HepG2 (cell line): ENCODE results near the gene AIP. TPM values are rescaled to one million over a fixed set of nuclear protein-coding genes. Genes with fewer than 3 reads are reported as not detected.
A peak's percentile ranks its signal among the peaks of the same experiment; 100 is the strongest.

Source experiments
- CBX1 ChIP-seq: IDR thresholded peaks from one replicate; pipeline ENCODE4 v1.6.1; 2016; ENCODE audit warnings: antibody characterized with exemption, low read depth
- EP300 ChIP-seq, 3 experiments: sonication (generic) in 1 of 3; formaldehyde crosslinking in 1 of 3; IDR thresholded peaks; 2 replicates each; pipeline versions ENCODE4 v1.5.1 to v1.6.1; 2011 to 2020; ENCODE audit warnings: low read depth in 2 of 3, low read length in 2 of 3, borderline replicate concordance in 1 of 3, improper control_type of control experiment in 1 of 3, mild to moderate bottlenecking in 1 of 3, missing genetic modification reagents in 1 of 3, moderate library complexity in 1 of 3
- HES4 ChIP-seq: sonication (generic); formaldehyde crosslinking; IDR thresholded peaks from 2 replicates; pipeline ENCODE4 v1.9.0; 2021; ENCODE audit warnings: mild to moderate bottlenecking, missing genetic modification reagents, borderline replicate concordance
- HNRNPK ChIP-seq: fragments of 200-400 bp; formaldehyde crosslinking; IDR thresholded peaks from 2 replicates; pipeline ENCODE4 v1.6.1; 2018; ENCODE audit warnings: low read length, low read depth, moderate library complexity, mild to moderate bottlenecking; ENCODE audit not compliant: poor library complexity, severe bottlenecking
- KLF15 ChIP-seq: sonication (generic); formaldehyde crosslinking; IDR thresholded peaks from 2 replicates; pipeline ENCODE4 v1.8.1; 2023; ENCODE audit warnings: borderline replicate concordance, mild to moderate bottlenecking, inconsistent platforms, missing genetic modification reagents, mixed read lengths
- PAF1 ChIP-seq: IDR thresholded peaks from 2 replicates; pipeline ENCODE4 v1.6.1; 2016; ENCODE audit warnings: missing genetic modification reagents, missing compliant biosample characterization
- PRPF4 ChIP-seq: fragments of 200-400 bp; formaldehyde crosslinking; IDR thresholded peaks from 2 replicates; pipeline ENCODE4 v1.6.1; 2016; ENCODE audit warnings: low read length, low read depth; ENCODE audit not compliant: poor library complexity, severe bottlenecking
- RBFOX2 ChIP-seq: fragments of 200-400 bp; formaldehyde crosslinking; IDR thresholded peaks from 2 replicates; pipeline ENCODE4 v1.6.1; 2017; ENCODE audit warnings: low read depth, mild to moderate bottlenecking, low read length
- RORA ChIP-seq: sonication (generic); formaldehyde crosslinking; IDR thresholded peaks from 2 replicates; pipeline ENCODE4 v1.5.0; 2020; ENCODE audit warnings: mild to moderate bottlenecking, missing genetic modification reagents, moderate library complexity
- SMAD1 ChIP-seq: sonication (generic); formaldehyde crosslinking; IDR thresholded peaks from 2 replicates; pipeline ENCODE4 v1.4.0; 2020; ENCODE audit warnings: missing genetic modification reagents, low read depth, mild to moderate bottlenecking, borderline replicate concordance
- SP4 ChIP-seq: sonication (generic); formaldehyde crosslinking; IDR thresholded peaks from 2 replicates; pipeline ENCODE4 v1.8.1; 2023; ENCODE audit warnings: mild to moderate bottlenecking, missing genetic modification reagents
- TOPORS ChIP-seq: sonication (generic); formaldehyde crosslinking; IDR thresholded peaks from 2 replicates; pipeline ENCODE4 v1.8.0; 2023; ENCODE audit warnings: mild to moderate bottlenecking, missing genetic modification reagents
- ZNF253 ChIP-seq: sonication (generic); formaldehyde crosslinking; IDR thresholded peaks from 2 replicates; pipeline ENCODE4 v1.8.0; 2022; ENCODE audit warnings: mild to moderate bottlenecking, missing genetic modification reagents, borderline replicate concordance
- ZNF256 ChIP-seq: sonication (generic); formaldehyde crosslinking; conservative IDR thresholded peaks from 2 replicates; pipeline ENCODE4 v1.4.0; 2020; ENCODE audit warnings: missing genetic modification reagents
- ZNF543 ChIP-seq: sonication (generic); formaldehyde crosslinking; IDR thresholded peaks from 2 replicates; pipeline ENCODE4 v1.4.0; 2020; ENCODE audit warnings: mild to moderate bottlenecking, missing genetic modification reagents
- ZNF598 ChIP-seq: sonication (generic); formaldehyde crosslinking; IDR thresholded peaks from 2 replicates; pipeline ENCODE4 v1.5.1; 2020; ENCODE audit warnings: mild to moderate bottlenecking, missing genetic modification reagents, borderline replicate concordance
- ZNF703 ChIP-seq: sonication (generic); formaldehyde crosslinking; IDR thresholded peaks from 2 replicates; pipeline ENCODE4 v1.5.1; 2020; ENCODE audit warnings: missing genetic modification reagents, mild to moderate bottlenecking, moderate library complexity, borderline replicate concordance
- ZSCAN31 ChIP-seq: sonication (generic); formaldehyde crosslinking; IDR thresholded peaks from 2 replicates; pipeline ENCODE4 v1.5.0; 2020; ENCODE audit warnings: low read depth, mild to moderate bottlenecking, missing genetic modification reagents
- polyA plus RNA-seq, 8 experiments: library from polyadenylated mRNA; depleted of rRNA in 3 of 8; stranded (reverse) in 7 of 8; unstranded in 1 of 8; fragments of >200 nt; fragmentation: Illumina TruSeq in 4 of 8; extraction: Trizol in 4 of 8; gene quantifications; 2 replicates each; pipeline versions ENCODE4 v1.2.1 to v1.2.3, GENCODE V29; 2011 to 2016; ENCODE audit warnings: low read depth in 4 of 8, missing spikeins in 1 of 8, mixed read lengths in 1 of 8; ENCODE audit not compliant: insufficient read depth in 1 of 8
- total RNA-seq, 5 experiments: library from RNA; depleted of rRNA; stranded (reverse); fragments of >200 nt; fragmentation: Illumina TruSeq; extraction: Trizol; gene quantifications; 2 replicates each; pipeline ENCODE4 v1.2.3, GENCODE V29; 2016; ENCODE audit warnings: low read depth in 1 of 5
- TF ChIP-seq, protein P1 (sequence below): sonication (generic); formaldehyde crosslinking; IDR thresholded peaks from 2 replicates; pipeline ENCODE4 v1.4.0; 2020; ENCODE audit warnings: missing genetic modification reagents
- TF ChIP-seq, protein P2 (sequence below): IDR thresholded peaks from 2 replicates; pipeline ENCODE4 v1.6.1; 2016; ENCODE audit warnings: control low read depth
- TF ChIP-seq, protein P3 (sequence below): fragments of 450-650 bp; IDR thresholded peaks from 2 replicates; pipeline ENCODE4 v1.6.1; 2016
- TF ChIP-seq, protein P4 (sequence below): sonication (generic); formaldehyde crosslinking; IDR thresholded peaks from 2 replicates; pipeline ENCODE4 v1.4.0; 2020; ENCODE audit warnings: missing genetic modification reagents

Gene AIP
- total and polyA plus RNA-seq, 2 of the 13 experiments (the other 11 are each of a cell fraction or from before 2014, with no cell fraction given), result 51.8 to 110 TPM

GRCh38 chr11:67482827-67483798 is at the start of gene AIP (continued):
- TF ChIP-seq, protein P1, sequence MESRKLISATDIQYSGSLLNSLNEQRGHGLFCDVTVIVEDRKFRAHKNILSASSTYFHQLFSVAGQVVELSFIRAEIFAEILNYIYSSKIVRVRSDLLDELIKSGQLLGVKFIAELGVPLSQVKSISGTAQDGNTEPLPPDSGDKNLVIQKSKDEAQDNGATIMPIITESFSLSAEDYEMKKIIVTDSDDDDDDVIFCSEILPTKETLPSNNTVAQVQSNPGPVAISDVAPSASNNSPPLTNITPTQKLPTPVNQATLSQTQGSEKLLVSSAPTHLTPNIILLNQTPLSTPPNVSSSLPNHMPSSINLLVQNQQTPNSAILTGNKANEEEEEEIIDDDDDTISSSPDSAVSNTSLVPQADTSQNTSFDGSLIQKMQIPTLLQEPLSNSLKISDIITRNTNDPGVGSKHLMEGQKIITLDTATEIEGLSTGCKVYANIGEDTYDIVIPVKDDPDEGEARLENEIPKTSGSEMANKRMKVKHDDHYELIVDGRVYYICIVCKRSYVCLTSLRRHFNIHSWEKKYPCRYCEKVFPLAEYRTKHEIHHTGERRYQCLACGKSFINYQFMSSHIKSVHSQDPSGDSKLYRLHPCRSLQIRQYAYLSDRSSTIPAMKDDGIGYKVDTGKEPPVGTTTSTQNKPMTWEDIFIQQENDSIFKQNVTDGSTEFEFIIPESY, result 0 out of 2 replicates have a peak, but pooled peaks have one; percentile 37
- TF ChIP-seq ZNF543 (peak; percentile 98), HNRNPK (no peak), ZNF598 (CRISPR knock-in tag) (peak; percentile 86), PRPF4 (no peak), ZNF256 (CRISPR knock-in tag) (peak; percentile 90), SMAD1 (CRISPR knock-in tag) (no peak), EP300 (IDR thresholded peaks at IDR 0.05; ENCODE audit: low read depth in 2 of 2, low read length in 2 of 2) (no peak), EP300 (CRISPR knock-in tag; IDR thresholded peaks at IDR 0.05; ENCODE audit: borderline replicate concordance) (peak; percentile 61; the same call in 1 of the 2 replicates), ZNF253 (peak; percentile 98), TOPORS (CRISPR knock-in tag) (peak; percentile 99), ZSCAN31 (CRISPR knock-in tag) (peak; percentile 96), PAF1 (CRISPR knock-in tag) (no peak), SP4 (CRISPR knock-in tag) (peak; percentile 96), RBFOX2 (peak; percentile 70), HES4 (peak; percentile 96), CBX1 (peak; percentile 57), KLF15 (CRISPR knock-in tag) (peak; percentile 99), RORA (CRISPR knock-in tag) (no peak), ZNF703 (peak; percentile 76; the same call in 1 of the 2 replicates)
- TF ChIP-seq, protein P2, sequence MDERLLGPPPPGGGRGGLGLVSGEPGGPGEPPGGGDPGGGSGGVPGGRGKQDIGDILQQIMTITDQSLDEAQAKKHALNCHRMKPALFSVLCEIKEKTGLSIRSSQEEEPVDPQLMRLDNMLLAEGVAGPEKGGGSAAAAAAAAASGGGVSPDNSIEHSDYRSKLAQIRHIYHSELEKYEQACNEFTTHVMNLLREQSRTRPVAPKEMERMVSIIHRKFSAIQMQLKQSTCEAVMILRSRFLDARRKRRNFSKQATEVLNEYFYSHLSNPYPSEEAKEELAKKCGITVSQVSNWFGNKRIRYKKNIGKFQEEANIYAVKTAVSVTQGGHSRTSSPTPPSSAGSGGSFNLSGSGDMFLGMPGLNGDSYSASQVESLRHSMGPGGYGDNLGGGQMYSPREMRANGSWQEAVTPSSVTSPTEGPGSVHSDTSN (CRISPR knock-in tag), result peak; percentile 91
- TF ChIP-seq, protein P3, sequence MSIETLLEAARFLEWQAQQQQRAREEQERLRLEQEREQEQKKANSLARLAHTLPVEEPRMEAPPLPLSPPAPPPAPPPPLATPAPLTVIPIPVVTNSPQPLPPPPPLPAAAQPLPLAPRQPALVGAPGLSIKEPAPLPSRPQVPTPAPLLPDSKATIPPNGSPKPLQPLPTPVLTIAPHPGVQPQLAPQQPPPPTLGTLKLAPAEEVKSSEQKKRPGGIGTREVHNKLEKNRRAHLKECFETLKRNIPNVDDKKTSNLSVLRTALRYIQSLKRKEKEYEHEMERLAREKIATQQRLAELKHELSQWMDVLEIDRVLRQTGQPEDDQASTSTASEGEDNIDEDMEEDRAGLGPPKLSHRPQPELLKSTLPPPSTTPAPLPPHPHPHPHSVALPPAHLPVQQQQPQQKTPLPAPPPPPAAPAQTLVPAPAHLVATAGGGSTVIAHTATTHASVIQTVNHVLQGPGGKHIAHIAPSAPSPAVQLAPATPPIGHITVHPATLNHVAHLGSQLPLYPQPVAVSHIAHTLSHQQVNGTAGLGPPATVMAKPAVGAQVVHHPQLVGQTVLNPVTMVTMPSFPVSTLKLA, result peak; percentile 10; the same call in 1 of the 2 replicates
- TF ChIP-seq, protein P4, sequence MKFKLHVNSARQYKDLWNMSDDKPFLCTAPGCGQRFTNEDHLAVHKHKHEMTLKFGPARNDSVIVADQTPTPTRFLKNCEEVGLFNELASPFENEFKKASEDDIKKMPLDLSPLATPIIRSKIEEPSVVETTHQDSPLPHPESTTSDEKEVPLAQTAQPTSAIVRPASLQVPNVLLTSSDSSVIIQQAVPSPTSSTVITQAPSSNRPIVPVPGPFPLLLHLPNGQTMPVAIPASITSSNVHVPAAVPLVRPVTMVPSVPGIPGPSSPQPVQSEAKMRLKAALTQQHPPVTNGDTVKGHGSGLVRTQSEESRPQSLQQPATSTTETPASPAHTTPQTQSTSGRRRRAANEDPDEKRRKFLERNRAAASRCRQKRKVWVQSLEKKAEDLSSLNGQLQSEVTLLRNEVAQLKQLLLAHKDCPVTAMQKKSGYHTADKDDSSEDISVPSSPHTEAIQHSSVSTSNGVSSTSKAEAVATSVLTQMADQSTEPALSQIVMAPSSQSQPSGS (CRISPR knock-in tag), result peak; percentile 65; the same call in 1 of the 2 replicates
